HL-60 (cell line): ENCODE measurements around the gene TMED8.

Experiments used
- CTCF ChIP-seq: IDR thresholded peaks from one replicate; pipeline ENCODE4 v1.5.1; 2011; ENCODE audit warnings: low read length, control low read depth, inconsistent platforms; ENCODE audit not compliant: insufficient read depth
- POLR2AphosphoS5 ChIP-seq: IDR thresholded peaks from 2 replicates; pipeline ENCODE4 v1.6.1; 2012; ENCODE audit warnings: low read depth
- REST ChIP-seq: IDR thresholded peaks from 2 replicates; pipeline ENCODE4 v1.6.1; 2012; ENCODE audit warnings: low read depth; ENCODE audit not compliant: insufficient replicate concordance

- no peak for TF ChIP-seq CTCF
- TF ChIP-seq REST = no peak
- TF ChIP-seq POLR2AphosphoS5 = no peak
Observed at GRCh38 chr14:77318006-77318553, 58.8 kb downstream of the TMED8 start.
